GM19328 (cell line): Measurements from ENCODE around the gene CLDN9.
"Not testable (repeated sequence)": the region's sequence is repeated elsewhere in the genome, so short reads cannot be mapped to it uniquely, and the experiment has no call there.

Experiments used
- ATAC-seq: cut with Tn5 transposase; IDR thresholded peaks from one replicate; pipeline ENCODE4 v1.9.1; 2021; ENCODE audit warnings: mild to moderate bottlenecking, moderate library complexity; ENCODE audit not compliant: unreplicated experiment

Gene CLDN9

GRCh38 chr16:3052571-3053329 is 40.0 kb downstream of the CLDN9 start:
- not testable (repeated sequence) for ATAC-seq

DNA sequence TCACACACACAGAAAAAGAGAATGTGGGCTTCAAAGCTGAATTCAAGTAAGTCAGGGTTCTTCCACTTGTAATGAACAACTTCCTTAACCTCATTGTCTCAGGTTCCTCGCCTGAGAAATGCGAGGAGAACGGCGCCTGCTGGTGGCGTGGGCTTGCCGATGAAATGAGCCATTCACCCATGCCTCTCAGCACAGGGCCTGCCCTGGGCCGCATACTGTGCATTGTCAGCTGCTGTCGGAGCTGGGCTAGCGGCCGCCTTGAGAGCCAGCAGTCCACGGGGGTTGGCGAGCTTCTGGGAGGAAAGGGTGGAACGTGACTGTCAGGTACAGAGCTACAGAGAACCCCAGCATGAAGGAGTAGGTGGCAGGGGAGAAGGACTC is 40.6 kb downstream of the CLDN9 start:
- ATAC-seq = not testable (repeated sequence)

DNA sequence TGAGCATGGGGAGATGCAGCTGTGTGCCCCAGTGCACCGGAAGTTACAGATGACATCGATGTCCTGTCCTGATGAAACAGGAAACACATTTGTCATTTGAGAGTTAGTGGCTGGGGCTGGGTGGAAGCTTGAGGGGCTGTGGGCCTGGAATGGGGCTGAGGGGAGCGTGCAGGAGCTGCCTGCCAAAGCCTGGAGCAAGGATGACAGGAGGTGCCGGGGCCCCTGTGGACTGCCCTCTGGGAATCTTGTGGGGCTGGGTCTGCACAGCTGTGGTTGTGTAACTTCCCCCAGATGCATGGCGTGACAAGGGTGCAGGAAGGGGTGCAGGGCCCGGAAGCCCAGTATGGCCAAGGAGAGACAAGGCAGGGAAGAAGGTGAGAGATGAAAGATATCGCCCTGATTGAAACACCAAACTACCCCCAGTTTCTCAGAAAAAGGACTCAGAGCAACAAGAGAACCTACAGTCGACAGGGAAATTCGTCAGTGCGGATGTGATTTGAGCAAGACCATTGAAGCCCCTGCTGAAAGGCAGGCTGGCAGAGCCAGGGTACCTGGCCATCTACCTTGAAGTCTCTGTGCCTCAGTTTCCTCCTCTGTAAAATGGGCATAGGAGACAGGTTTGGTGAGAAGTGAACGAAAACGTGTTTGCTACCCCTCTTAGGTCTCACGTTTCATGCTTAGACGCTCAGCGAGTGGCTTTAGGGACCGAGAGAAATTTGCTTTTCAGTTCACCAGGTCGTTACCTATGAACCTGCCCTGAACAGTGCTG is 42.4 kb downstream of the CLDN9 start:
- ATAC-seq = no peak

GRCh38 chr16:3055734-3056115 is 43.0 kb downstream of the CLDN9 start:
- ATAC-seq = not testable (repeated sequence)

DNA sequence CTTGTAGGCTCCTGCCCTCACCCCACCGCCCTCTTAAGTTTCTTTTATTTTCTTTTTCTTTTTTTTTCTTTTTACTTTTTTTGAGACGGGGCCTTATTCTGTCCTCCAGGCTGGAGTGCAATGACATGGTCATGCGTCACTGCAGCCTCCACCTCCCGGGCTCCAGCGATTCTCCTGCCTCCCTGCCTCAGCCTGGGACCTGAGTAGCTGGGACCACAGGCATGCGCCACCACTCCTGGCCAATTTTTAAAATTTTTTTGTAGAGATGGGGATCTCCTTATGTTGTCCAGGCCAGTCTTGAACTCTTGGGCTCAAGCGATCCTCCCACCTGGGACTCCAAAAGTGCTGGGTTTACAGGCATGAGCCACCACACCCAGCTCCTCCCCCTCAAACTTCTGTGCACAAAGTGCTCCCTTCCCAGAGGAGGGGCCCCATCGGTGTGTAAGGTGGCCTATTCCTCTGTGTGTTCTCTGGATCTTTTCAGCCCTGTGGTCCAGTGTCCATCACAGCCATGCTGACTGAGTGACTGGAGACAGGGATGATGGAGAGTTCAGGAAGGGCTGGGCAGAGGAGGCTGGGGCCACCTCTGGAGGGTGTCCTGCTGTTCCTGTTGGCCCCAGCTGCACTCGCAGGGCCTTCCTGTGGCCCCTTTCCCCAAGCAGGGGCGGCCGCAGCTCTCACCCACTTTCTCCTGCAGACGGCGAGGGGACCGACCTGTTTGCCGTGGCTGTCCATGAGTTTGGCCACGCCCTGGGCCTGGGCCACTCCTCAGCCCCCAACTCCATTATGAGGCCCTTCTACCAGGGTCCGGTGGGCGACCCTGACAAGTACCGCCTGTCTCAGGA is 43.8 kb downstream of the CLDN9 start:
- no peak for ATAC-seq

GRCh38 chr16:3057181-3058138 is 44.7 kb downstream of the CLDN9 start:
- no peak for ATAC-seq

DNA sequence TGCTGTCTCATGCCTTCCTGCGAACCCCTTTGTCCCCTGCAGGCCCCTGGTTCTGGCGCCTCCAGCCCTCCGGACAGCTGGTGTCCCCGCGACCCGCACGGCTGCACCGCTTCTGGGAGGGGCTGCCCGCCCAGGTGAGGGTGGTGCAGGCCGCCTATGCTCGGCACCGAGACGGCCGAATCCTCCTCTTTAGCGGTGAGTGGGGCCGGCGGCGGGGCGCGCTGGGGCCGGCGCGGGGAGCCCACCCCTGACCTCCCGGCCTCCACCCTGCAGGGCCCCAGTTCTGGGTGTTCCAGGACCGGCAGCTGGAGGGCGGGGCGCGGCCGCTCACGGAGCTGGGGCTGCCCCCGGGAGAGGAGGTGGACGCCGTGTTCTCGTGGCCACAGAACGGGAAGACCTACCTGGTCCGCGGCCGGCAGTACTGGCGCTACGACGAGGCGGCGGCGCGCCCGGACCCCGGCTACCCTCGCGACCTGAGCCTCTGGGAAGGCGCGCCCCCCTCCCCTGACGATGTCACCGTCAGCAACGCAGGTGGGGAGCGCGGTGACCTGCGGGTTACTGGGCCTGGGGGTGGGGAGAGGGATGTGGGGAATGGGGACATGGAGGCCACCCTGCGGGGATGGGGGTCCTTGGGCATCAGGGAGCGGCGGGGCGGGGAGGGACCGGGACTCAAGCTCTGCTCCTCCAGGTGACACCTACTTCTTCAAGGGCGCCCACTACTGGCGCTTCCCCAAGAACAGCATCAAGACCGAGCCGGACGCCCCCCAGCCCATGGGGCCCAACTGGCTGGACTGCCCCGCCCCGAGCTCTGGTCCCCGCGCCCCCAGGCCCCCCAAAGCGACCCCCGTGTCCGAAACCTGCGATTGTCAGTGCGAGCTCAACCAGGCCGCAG is 45.7 kb downstream of the CLDN9 start:
- peak; percentile 15 for ATAC-seq

- peak; percentile 58 for ATAC-seq
These were observed 46.5 kb downstream of the CLDN9 start for GRCh38 chr16:3059041-3059722.

DNA sequence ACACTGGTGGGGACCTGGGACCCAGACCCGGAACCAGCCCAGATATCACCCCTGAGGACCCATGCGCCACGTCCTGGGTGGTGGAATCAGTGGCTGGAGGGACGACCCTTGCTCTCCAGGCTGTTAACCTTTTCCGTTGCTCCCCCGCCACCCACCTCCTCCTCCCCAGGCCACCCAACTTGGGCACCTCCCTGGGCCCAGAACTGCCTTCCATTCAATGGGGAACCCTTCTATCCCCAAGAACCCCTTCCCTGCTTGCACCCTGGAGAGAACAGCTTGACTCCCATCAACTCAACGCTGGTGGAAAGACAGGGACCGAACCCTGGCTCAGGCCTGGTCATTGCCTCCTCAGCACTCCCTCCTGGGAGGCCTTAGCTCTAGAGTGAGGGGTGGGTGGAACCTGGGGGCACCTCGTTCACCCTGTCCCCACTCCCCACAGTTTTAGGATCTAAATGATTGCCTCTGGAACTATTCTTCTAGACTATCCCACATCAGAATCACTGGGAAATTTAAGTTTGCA is 47.1 kb downstream of the CLDN9 start:
- ATAC-seq = no peak

DNA sequence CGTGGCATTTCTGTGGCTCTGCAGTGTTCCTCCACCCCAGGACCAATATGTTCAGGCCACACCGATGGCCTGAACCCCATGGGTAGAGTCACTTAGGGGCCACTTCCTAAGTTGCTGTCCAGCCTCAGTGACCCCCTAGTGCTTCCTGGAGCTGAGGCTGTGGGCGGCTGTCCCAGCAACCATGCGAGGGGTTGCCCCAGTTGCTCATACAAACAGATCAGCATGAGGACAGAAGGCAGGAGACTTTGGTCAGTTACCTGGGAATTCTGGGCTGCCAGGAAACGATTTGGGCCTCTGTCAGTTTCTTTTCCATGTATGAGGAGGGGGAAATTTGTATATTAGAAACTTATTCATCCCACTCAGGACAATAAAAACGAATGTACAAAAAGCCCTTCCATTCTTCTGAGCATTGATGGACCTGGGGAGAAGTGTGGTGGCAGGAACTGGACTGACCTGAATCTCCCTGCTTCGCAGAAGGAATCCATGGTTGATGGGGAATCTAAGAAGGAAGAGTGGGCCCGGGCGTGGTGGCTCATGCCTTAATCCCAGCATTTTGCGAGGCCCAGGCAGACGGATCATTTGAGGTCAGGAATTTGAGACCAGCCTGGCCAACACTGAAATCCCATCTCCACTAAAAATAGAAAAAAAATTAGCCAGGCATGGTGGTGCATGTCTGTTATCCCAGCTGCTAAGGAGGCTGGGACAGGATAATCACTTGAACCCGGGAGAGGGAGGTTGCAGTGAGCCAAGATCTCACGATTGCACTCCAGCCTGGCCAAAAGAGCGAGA is 47.8 kb downstream of the CLDN9 start:
- ATAC-seq = no peak

GRCh38 chr16:3062553-3062952 is 49.8 kb downstream of the CLDN9 start:
- no peak for ATAC-seq

- ATAC-seq = no peak
These were observed 51.1 kb downstream of the CLDN9 start for GRCh38 chr16:3063625-3064386.
